ENCODE results near the gene COMT.
"Not testable (repeated sequence)": the region's sequence is repeated elsewhere in the genome, so short reads cannot be mapped to it uniquely, and the experiment has no call there.

The COMT gene

DNA sequence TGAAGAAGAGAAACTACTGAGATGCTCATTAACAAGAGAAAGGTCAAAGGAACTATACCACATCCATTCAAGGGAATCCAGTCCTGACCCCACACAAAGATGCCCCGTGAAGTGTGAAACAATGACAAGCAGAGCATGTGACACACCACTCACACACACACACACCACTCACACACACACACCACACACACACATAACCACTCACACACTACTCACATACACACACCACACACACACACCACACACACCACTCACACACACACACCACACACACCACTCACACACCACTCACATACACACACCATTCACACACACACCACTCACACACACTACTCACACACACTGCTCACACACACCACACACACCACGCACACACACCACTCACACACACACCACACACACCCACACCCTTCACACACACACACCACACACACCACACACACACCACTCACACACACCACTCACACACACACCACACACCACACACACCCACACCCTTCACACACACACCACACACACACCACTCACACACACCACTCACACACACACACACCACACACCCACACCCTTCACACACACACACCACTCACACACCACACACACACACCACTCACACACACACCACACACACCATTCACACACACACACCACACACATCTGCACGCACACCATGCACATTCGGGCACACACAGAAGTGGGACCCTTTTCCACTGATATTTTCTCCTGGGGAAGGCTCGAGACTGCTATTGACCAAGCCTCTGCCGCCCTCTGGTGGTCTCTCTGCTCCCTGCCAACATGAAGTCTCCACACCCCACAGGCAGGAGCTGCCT is 32.0 kb upstream of the COMT start:
- DNase-seq: peak; percentile 58 to 85 (median 76)

- DNase-seq: no peak
Measured at GRCh38 chr22:19910180-19910744, 31.3 kb upstream of the COMT start.

GRCh38 chr22:19911540-19912270 is 29.9 kb upstream of the COMT start:
- no peak for DNase-seq

DNA sequence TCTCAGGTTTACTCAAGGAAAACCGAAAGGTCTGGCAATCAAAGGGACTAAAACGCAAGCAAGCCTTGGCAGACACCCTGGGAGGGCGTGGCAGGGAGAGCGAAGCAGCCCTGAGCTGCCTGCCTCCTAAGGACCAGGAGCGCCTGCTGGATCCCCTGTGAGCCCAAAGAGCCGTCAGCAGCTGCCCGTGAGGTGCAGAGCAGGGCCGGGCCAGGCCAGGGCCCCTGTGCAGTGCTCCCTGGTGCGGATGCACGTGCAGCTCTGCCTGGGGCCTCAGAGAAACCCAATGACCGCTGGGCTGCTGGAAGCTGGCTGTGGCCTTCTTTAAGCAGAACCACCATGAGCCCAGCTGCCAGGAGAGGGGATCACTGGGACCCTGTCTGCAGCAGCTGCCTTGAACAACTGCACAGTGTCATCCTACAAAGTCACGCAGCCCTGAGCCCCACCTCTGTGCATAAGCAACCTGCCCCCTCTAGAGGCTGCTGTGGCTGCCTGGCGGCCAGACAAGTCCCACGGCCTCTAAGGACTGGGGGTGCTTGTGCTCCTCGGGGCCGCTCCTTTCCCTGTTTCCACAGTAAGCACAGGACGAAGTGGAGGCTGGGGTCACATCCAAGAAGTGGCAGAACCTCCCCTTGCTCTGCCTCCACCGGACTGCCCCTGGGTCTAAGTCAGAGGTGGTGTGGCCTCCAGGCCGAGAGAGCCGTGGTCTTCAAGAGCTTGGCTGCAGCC is 29.1 kb upstream of the COMT start:
- no peak for DNase-seq

DNA sequence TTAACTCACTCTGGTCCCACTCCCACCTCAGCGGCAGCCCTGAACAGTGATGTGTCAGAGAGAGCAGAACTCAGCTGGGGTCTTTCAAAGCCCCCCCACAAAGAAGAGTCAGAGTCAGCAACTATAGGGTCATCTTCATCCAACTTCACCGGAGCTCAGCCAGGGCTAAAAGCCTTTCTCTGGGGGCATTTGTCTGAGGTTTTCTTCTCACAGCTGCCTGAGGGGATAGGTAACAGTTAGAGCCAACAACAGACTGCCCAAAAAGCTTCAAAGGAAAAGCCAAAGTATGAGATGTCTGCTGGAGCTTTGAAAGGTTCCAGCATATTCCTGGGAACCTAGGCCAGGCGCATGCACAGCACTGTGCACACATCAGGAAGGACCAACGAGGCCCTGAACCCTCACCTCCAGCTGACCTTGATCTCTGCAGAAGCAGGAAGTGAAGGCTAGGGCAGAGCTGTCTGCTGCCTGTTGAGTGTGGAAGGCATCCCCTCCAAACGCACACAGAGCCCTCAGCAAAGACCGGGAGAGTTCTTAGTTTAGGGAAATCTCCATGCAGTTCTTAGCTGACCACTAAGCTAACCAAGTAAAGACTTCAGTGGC is 28.1 kb upstream of the COMT start:
- no peak for DNase-seq

DNA sequence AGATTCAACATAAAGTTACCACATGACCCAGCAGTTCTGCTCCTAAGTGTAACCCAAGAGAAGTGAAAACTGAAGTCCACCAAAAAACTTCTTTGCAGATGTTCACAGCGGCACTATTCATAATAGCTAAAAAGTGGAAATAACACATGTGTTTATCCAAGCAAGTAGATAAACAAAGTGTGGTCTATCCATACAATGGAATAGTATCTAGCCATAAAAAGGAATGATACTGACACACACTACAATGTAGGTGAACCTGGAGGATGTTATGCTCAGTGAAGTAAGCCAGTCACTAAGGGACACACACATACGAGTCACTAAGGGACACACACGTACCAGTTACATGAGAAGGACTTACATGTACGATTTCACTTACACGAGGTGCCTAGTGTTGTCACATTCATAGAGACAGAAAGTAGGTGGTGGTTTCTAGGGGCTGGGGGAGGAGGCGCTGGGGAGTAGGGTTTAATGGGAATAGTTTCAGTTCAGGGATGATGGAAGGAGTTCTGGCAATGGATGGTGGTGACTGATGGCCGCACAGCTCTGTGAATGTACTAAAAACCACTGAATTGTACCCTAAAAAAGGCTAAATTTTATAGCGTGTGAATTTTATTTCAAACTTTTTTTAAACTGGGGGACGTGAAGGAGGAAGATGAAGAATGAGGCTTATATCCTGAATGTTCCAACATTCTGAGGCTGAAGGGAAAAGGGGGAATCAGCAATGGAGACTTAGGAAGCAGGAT is 27.2 kb upstream of the COMT start:
- no peak for DNase-seq

- DNase-seq: no peak
Measured at GRCh38 chr22:19915287-19915954, 26.2 kb upstream of the COMT start.

DNA sequence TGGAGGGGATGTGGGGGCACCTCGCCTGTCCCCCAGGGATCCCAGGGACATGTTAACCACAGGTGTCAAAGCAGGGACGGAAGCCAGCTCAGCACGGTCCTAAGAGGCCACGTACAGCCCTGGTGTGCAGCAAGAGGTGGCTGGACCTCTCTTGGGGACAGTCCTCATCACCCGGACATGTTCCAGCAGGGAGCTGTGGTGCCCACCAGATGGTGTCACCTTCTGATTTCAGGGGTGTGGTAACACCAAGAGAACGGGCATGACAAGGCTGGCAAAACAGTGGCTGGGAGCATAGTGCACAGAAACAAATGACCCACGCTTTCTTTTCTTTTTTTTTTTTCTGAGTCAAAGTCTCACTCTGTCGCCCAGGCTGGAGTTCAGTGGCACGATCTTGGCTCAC is 25.6 kb upstream of the COMT start:
- no peak for DNase-seq

- no peak for DNase-seq
Measured at GRCh38 chr22:19916941-19917340, 24.6 kb upstream of the COMT start.

GRCh38 chr22:19917389-19918138 is 24.0 kb upstream of the COMT start:
- DNase-seq: no peak

DNA sequence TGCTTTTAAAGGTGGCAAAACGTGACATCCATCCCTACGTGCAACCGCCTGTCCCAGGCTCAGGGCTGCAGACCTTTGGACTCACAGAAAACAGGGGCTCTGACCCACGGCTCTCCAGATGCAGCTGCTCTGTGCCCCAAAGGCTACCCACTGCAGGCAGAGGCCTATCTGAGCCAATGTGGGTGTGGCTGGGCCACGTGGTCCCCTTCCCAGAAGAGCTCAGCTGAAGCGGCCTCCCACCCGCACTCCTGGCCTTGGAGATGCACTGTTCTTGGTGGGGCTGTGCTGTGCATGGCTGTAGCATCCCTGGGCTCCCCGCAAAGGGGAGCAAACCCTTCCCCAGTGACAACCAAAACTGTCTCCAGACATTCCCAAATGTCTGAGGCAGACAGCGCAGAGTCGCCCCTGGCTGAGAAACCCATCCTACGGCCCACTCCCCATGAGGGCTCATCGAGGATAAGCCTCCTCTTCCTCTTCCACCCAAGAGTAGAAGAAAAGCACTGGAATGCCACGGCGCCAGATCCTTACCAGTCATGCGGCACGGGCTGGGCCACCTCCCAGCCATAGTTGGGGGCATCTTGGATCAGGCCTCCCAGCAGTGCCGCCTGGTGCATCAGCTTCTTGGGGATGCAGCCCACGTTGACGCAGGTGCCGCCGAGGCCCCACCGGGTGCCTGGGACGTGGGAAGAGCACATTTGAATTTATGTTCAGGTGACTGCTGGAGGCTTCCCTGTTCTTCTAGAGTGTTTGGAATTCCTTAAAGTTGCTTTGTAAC is 23.1 kb upstream of the COMT start:
- no peak for DNase-seq

- no peak for DNase-seq
Measured at GRCh38 chr22:19919701-19920363, 21.7 kb upstream of the COMT start.

DNA sequence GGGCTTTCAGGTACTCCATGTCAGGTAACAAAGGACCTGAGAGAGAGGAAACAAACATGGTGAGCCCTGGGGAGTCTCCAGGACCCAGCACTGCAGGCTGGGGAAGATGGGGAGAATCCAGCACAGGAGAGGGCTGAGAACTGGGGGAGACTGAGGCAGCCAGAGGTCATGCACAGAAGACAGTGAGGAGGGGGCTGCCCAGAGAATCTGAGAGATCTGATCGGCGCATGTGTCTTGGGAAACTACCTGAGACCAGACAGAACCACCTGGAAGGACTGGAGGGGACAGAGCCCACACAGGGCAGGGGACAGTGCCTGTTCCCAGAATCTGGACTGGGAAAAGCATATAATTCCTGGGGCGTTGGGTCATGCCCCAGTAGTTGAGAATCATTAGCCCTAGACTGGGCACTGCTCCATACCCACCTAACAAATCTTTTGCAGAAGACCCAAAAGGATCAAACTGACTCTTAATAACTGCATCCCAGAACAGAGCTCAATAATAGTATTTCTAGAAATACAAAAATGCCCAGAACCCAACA is 20.0 kb upstream of the COMT start:
- no peak for DNase-seq

GRCh38 chr22:19923914-19924513 is 17.6 kb upstream of the COMT start:
- DNase-seq: no peak

DNA sequence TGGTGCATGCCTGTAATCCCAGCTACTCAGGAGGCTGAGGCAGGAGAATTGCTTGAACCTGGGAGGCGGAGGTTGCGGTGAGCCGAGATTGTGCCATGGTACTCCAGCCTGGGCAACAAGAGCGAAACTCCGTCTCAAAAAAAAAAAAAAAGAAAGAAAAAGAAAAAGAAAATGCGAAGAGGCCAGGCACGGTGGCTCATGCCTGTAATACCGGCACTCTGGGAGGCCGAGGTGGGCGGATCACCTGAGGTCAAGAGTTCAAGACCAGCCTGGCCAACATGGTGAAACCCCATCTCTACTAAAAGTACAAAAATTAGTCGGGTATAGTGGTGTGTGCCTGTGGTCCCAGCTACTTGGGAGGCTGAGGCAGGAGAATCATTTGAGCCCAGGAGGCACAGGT is 15.5 kb upstream of the COMT start:
- DNase-seq: not testable (repeated sequence)

GRCh38 chr22:19927696-19928095 is 13.9 kb upstream of the COMT start:
- no peak for DNase-seq

DNA sequence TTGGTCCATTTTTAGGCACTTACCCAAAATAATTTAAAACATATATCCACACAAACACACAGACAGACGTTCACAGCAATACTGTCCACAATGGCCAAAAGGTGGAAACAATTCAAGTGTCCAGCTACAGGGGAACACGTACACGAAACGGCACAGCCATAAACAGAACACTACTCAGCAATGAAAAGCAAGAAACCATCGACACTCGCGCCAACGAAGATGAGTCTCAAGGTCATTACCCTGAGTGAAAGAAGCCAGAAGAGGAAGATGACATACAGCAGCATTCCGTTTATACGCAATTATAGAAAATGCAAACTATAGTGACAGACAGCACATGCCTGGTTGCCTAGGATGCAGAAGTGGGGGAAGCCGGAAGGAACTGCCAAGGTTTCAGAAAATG is 13.4 kb upstream of the COMT start:
- DNase-seq: no peak
